IMR-90 (cell line): ENCODE results near the gene AVP. TPM values are rescaled to one million over a fixed set of nuclear protein-coding genes. Genes with fewer than 3 reads are reported as not detected.

ENCODE experiments used
- ATAC-seq: fragments of 200-7000 bp; cut with Tn5 transposase; 2 replicates; pipeline ENCODE4 v1.9.1; 2020; ENCODE audit warnings: low read depth, mild to moderate bottlenecking, moderate library complexity
- BruUV-seq: library from RNA; stranded (reverse); fragments of 400-500 nt; replicated peaks from 2 replicates; lab custom pipeline; 2021; lab: Mats Ljungman, UMichigan
- CTCF ChIA-PET: fragments of 300-600 bp; formaldehyde crosslinking; extraction: SDS; loops from one replicate; lab custom pipeline; 2021; ENCODE audit warnings: antibody characterized with exemption; lab: Yijun Ruan, JAX
- POLR2A ChIA-PET: fragments of 300-600 bp; sonication (Branson Sonifier 250); formaldehyde crosslinking; loops from one replicate; lab custom pipeline; 2022; ENCODE audit warnings: antibody characterized with exemption; ENCODE audit not compliant: unreplicated experiment; lab: Charles Lee
- DNase-seq: peaks from one replicate; pipeline ENCODE4 v3.0.0; 2013
- H2AFZ ChIP-seq: replicated peaks from 2 replicates; pipeline ENCODE3; 2013; ENCODE audit warnings: low read length, mild to moderate bottlenecking; ENCODE audit not compliant: poor library complexity
- H2AK5ac ChIP-seq: 2 replicates; pipeline ENCODE4 v1.6.1; 2013; ENCODE audit warnings: low read depth, low read length, inconsistent platforms
- H2AK9ac ChIP-seq: replicated peaks from 2 replicates; pipeline ENCODE3; 2013; ENCODE audit warnings: mild to moderate bottlenecking, low read depth, low read length, moderate library complexity; ENCODE audit not compliant: poor library complexity
- H2BK120ac ChIP-seq: 2 replicates; pipeline ENCODE4 v1.6.1; 2013; ENCODE audit warnings: low read depth, low read length, inconsistent platforms
- H2BK15ac ChIP-seq: 3 replicates; pipeline ENCODE4 v1.6.1; 2013; ENCODE audit warnings: low read depth, low read length, inconsistent platforms
- H2BK20ac ChIP-seq: 2 replicates; pipeline ENCODE4 v1.6.1; 2013; ENCODE audit warnings: low read depth, mild to moderate bottlenecking, inconsistent platforms, low read length, moderate library complexity
- H2BK5ac ChIP-seq: 2 replicates; pipeline ENCODE4 v1.6.1; 2013; ENCODE audit warnings: mild to moderate bottlenecking, low read depth, low read length, inconsistent platforms; ENCODE audit not compliant: poor library complexity, severe bottlenecking
- H3K14ac ChIP-seq: replicated peaks from 2 replicates; pipeline ENCODE4 v1.6.1; 2013; ENCODE audit warnings: low read depth, low read length, inconsistent platforms
- H3K18ac ChIP-seq: 2 replicates; pipeline ENCODE4 v1.6.1; 2013; ENCODE audit warnings: low read depth, low read length, control low read depth
- H3K23ac ChIP-seq: 2 replicates; pipeline ENCODE4 v1.6.1; 2013; ENCODE audit warnings: low read depth, low read length, inconsistent platforms
- H3K27ac ChIP-seq: 2 replicates; pipeline ENCODE4 v1.5.1; 2013; ENCODE audit warnings: mild to moderate bottlenecking, control low read depth, low read length; ENCODE audit not compliant: insufficient read depth
- H3K27me3 ChIP-seq: 2 replicates; pipeline ENCODE4 v1.6.1; 2013; ENCODE audit warnings: low read length; ENCODE audit not compliant: control insufficient read depth, insufficient read depth
- H3K36me3 ChIP-seq: 2 replicates; pipeline ENCODE4 v1.6.1; 2013; ENCODE audit warnings: low read length, mixed read lengths; ENCODE audit not compliant: control insufficient read depth, insufficient read depth
- H3K4ac ChIP-seq: 2 replicates; pipeline ENCODE4 v1.6.1; 2013; ENCODE audit warnings: low read depth, low read length, inconsistent platforms
- H3K4me1 ChIP-seq: 2 replicates; pipeline ENCODE4 v1.6.1; 2013; ENCODE audit warnings: low read length, mixed read lengths; ENCODE audit not compliant: control insufficient read depth, insufficient read depth
- H3K4me2 ChIP-seq: 2 replicates; pipeline ENCODE4 v1.6.1; 2013; ENCODE audit warnings: low read depth, mild to moderate bottlenecking, control low read depth, low read length, moderate library complexity
- H3K4me3 ChIP-seq: 2 replicates; pipeline ENCODE4 v1.5.1; 2013; ENCODE audit warnings: low read depth, mild to moderate bottlenecking, control low read depth, low read length, moderate library complexity; ENCODE audit not compliant: insufficient read depth
- H3K56ac ChIP-seq: 2 replicates; pipeline ENCODE4 v1.6.1; 2013; ENCODE audit warnings: low read length, inconsistent platforms; ENCODE audit not compliant: insufficient read depth; ENCODE audit errors: extremely low read depth
- H3K79me1 ChIP-seq, 2 experiments: 2 replicates each; pipeline ENCODE4 v1.6.1; 2013; ENCODE audit warnings: low read length in 2 of 2, inconsistent platforms in 1 of 2, low read depth in 1 of 2
- H3K9ac ChIP-seq: 2 replicates; pipeline ENCODE4 v1.6.1; 2013; ENCODE audit warnings: low read depth, low read length, control low read depth
- H3K9me1 ChIP-seq: 2 replicates; pipeline ENCODE4 v1.6.1; 2013; ENCODE audit warnings: low read length, inconsistent platforms; ENCODE audit not compliant: insufficient read depth
- H3K9me3 ChIP-seq: 2 replicates; pipeline ENCODE4 v1.6.1; 2013; ENCODE audit warnings: low read length; ENCODE audit not compliant: control insufficient read depth, insufficient read depth
- H4K20me1 ChIP-seq: 2 replicates; pipeline ENCODE4 v1.6.1; 2013; ENCODE audit warnings: low read length, inconsistent platforms; ENCODE audit not compliant: insufficient read depth
- H4K5ac ChIP-seq: 2 replicates; pipeline ENCODE4 v1.6.1; 2013; ENCODE audit warnings: mild to moderate bottlenecking, low read depth, low read length, control low read depth
- H4K8ac ChIP-seq, 2 experiments: 2 replicates each; pipeline ENCODE4 v1.6.1; 2013; ENCODE audit warnings: low read depth in 2 of 2, low read length in 2 of 2, control low read depth in 1 of 2, inconsistent platforms in 1 of 2
- H4K91ac ChIP-seq: 2 replicates; pipeline ENCODE4 v1.6.1; 2013; ENCODE audit warnings: low read depth, low read length, inconsistent platforms; ENCODE audit not compliant: insufficient read depth
- FOS ChIP-seq: fragments of 150-350 bp; IDR thresholded peaks from 2 replicates; pipeline ENCODE4 v1.6.1; 2016; ENCODE audit warnings: low read depth, low read length
- MAFK ChIP-seq: IDR thresholded peaks from 2 replicates; pipeline ENCODE4 v1.6.1; 2012; ENCODE audit warnings: low read depth, low read length, improper control_type of control experiment
- RCOR1 ChIP-seq: IDR thresholded peaks from 2 replicates; pipeline ENCODE4 v1.6.1; 2012; ENCODE audit warnings: mild to moderate bottlenecking, low read length, improper control_type of control experiment; ENCODE audit not compliant: insufficient replicate concordance
- WGBS, 2 experiments: methylation state at CpG; one replicate each; pipeline versions ENCODE4 v1.1.5 to v1.1.7; 2013; ENCODE audit warnings: missing lambda C conversion rate in 2 of 2; ENCODE audit not compliant: insufficient read length in 1 of 2; ENCODE audit errors: extremely low coverage in 2 of 2; 5-methylcytosine and 5-hydroxymethylcytosine counted together
- dilution Hi-C: fragments of 300-500 bp; cut with HindIII; formaldehyde crosslinking; loops from one replicate; pipeline ENCODE4 v1.14.3; 2018; ENCODE audit warnings: low sequenced_read_pairs; ENCODE audit not compliant: unreplicated experiment
- in situ Hi-C: fragments of 300-500 bp; cut with MboI; formaldehyde crosslinking; loops from 3 replicates; pipeline ENCODE4 v1.14.3; 2019; ENCODE audit warnings: low sequenced_read_pairs, inconsistent platforms, mixed read lengths
- intact Hi-C: fragments of 100-400 bp; cut with micrococcal nuclease; formaldehyde crosslinking; loops from 2 replicates; pipeline ENCODE4 v1.10.0; 2022
- polyA plus RNA-seq, 3 experiments: library from polyadenylated mRNA; depleted of rRNA; stranded (reverse); fragments of >200 nt; gene quantifications; 2 replicates each; pipeline ENCODE4 v1.2.3, GENCODE V29; 2012; ENCODE audit warnings: low replicate concordance in 1 of 3
- total RNA-seq: library from RNA; depleted of rRNA; stranded (reverse); fragments of >200 nt; gene quantifications from 2 replicates; pipeline ENCODE4 v1.2.3, GENCODE V29; 2012

AVP gene
- total and polyA plus RNA-seq, 2 of the 4 experiments (the other 2 are of a cell fraction) = not detected

GRCh38 chr20:3068075-3068474 is 16.4 kb downstream of the AVP start:
- Histone ChIP-seq H2AFZ (no peak overlapping the region), H3K14ac (no peak overlapping the region), H2BK20ac (no peak overlapping the region), H4K5ac (no peak overlapping the region), H3K4me2 (no peak overlapping the region), H4K91ac (no peak overlapping the region), H2AK9ac (no peak overlapping the region), H3K4me3 (no peak overlapping the region), H3K9ac (no peak overlapping the region), H3K18ac (no peak overlapping the region), H3K79me1 (no peaks in the 10 kb centered on the region), H2AK5ac (no peak overlapping the region), H2BK120ac (no peak overlapping the region), H3K4me1 (peaks cover 4% of the 10 kb centered on the region), H4K8ac (no peak overlapping the region), H3K27me3 (peaks cover 21% of the 10 kb centered on the region), H3K9me3 (no peaks in the 10 kb centered on the region), H3K9me1 (peaks cover 4% of the 10 kb centered on the region; the same call in 1 of the 2 replicates), H2BK5ac (no peak overlapping the region), H3K27ac (no peak overlapping the region), H4K20me1 (no peaks in the 10 kb centered on the region), H3K4ac (no peak overlapping the region), H2BK15ac (no peak overlapping the region), H3K56ac (no peak overlapping the region), H3K36me3 (no peaks in the 10 kb centered on the region), H3K23ac (no peak overlapping the region)
- DNase-seq (no peak), ATAC-seq (no peak)
- intact Hi-C loops = no loop called here
- TF ChIP-seq FOS (no peak), RCOR1 (no peak), MAFK (no peak)
- CTCF ChIA-PET = interaction anchor here (0.6 to 1.8 kb wide), 2 partner anchors 14 to 214 kb away, joined by 4 to 8 read pairs; no protein-coding TSS in a partner anchor
- in situ Hi-C loops = no loop called here
- POLR2A ChIA-PET = no interaction called here
- no TSS peak for BruUV-seq
- dilution Hi-C loops = no loop called here
- WGBS, 2 experiments = 73% methylated on average over 5 of the region's 8 CpGs; no CpG with 5 or more reads in 1 of the 2 experiments
